ENCODE measurements around the gene MCTP1. TPM values are rescaled to one million over a fixed set of nuclear protein-coding genes. Genes with fewer than 3 reads are reported as not detected.

MCTP1 gene
- polyA plus RNA-seq, 3 donors: 34.4 to 72.9 (median 55.5) TPM

DNA sequence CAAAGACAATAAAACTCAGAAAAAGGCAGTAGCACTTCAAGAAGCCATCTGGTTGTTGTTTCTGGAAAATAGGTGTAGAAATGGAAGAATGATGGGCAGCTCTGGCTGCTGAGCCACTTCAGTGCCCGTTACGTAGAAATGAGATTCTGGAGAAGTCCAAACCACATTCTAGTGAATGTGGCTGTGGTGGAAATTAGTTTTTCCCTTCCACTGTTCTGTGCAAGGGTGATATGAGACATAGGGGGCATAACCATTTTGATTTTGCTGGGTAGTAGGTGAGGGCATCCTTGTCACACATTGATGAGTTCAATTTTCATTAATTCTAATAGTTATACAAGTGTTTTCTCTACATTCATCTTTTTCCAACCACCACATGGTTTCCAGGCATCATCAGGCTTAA lies 275.1 kb downstream of the MCTP1 start:
- Histone ChIP-seq H4K20me1 (ENCODE audit: insufficient read depth, low read length) (peaks cover 70% of the 10 kb centered on the region), H2AFZ (ENCODE audit: insufficient read depth, low read depth, low read length, poor library complexity, severe bottlenecking) (no peak overlapping the region), H3K4me2 (replicated peaks; ENCODE audit: extremely low read depth, low read length, poor library complexity, severe bottlenecking) (no peak overlapping the region), H3K27ac (ENCODE audit: low read depth in 1 of 2, low read length in 2 of 2) (no peak overlapping the region), H3K4me3 (replicated peaks in 1 of 3; ENCODE audit: low read depth in 2 of 3, low read length in 3 of 3) (no peak overlapping the region), H3K27me3 (ENCODE audit: control insufficient read depth in 2 of 2, insufficient read depth in 2 of 2, low read length in 2 of 2) (no peaks in the 10 kb centered on the region), H3K79me2 (ENCODE audit: insufficient read depth, low read length) (peaks cover 41% of the 10 kb centered on the region), H3K4me1 (ENCODE audit: control insufficient read depth in 1 of 2, insufficient read depth in 2 of 2, low read length in 2 of 2) (no peaks in the 10 kb centered on the region), H3K36me3 (replicated peaks in 1 of 2; ENCODE audit: control insufficient read depth in 1 of 2, insufficient read depth in 2 of 2, low read length in 2 of 2) (peaks cover 19 to 76% of the 10 kb centered on the region in 2 donors), H3K9me3 (replicated peaks in 1 of 2; ENCODE audit: control insufficient read depth in 1 of 2, insufficient read depth in 1 of 2, low read length in 2 of 2) (peaks cover 9 to 21% of the 10 kb centered on the region in 2 donors), H3K9ac (ENCODE audit: insufficient read depth, low read length, poor library complexity, severe bottlenecking) (no peak overlapping the region)
- Mint-ChIP-seq H3K36me3 (peaks cover 67 to 69% of the 10 kb centered on the region in 2 donors), H3K4me3 (no peak overlapping the region), H3K4me1 (peaks cover 10% of the 10 kb centered on the region), H3K27me3 (ENCODE audit: low read depth in 3 of 3) (peaks cover 0 to 1% (median 0%) of the 10 kb centered on the region in 3 donors), H3K9me3 (peaks cover 17 to 28% (median 21%) of the 10 kb centered on the region in 7 donors), H3K27ac (no peak overlapping the region)
- WGBS (ENCODE audit: insufficient coverage): 94% methylated on average over 2 of the region's 2 CpGs
- intact Hi-C loops (cut with micrococcal nuclease): no loop called here
- no peak for DNase-seq
- TF ChIP-seq CTCF (IDR thresholded peaks at IDR 0.05): no peak

DNA sequence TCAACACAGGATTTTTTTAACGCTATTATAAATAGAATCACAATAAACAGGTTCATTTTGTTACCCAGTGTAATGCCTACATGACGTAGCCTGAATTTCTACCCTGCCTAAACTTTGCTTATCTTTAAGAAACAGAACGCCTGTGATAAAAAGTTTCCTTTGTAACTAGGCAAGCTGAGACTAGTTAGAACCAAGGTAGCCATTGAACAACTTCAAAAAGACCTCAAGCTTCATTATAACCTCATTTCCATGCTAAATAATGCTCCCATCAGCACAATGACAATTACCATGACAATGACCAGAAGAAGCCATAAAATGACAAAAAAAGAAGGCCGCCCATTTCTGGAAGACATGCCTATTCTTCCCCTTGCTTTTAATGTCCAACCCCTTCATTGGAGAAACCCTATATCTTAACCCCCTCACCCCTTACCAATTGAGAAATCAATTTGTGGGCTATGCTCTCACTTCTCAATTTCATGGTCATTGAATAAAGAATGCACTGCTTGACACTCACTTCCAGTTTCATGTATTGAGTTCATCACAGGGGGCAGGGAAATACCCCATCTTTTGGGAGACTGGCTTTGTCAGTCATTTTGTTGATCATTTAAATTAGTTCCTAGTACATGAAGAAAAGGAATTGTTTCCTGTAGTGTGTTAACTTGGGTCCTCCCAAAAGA lies 276.8 kb downstream of the MCTP1 start:
- Histone ChIP-seq H3K79me2 (ENCODE audit: insufficient read depth, low read length) (peaks cover 45% of the 10 kb centered on the region), H3K4me1 (ENCODE audit: control insufficient read depth in 1 of 2, insufficient read depth in 2 of 2, low read length in 2 of 2) (no peaks in the 10 kb centered on the region), H4K20me1 (ENCODE audit: insufficient read depth, low read length) (peaks cover 61% of the 10 kb centered on the region), H3K4me3 (replicated peaks in 1 of 3; ENCODE audit: low read depth in 2 of 3, low read length in 3 of 3) (no peak overlapping the region), H3K36me3 (replicated peaks in 1 of 2; ENCODE audit: control insufficient read depth in 1 of 2, insufficient read depth in 2 of 2, low read length in 2 of 2) (peaks cover 19 to 76% of the 10 kb centered on the region in 2 donors), H3K27me3 (ENCODE audit: control insufficient read depth in 2 of 2, insufficient read depth in 2 of 2, low read length in 2 of 2) (no peaks in the 10 kb centered on the region), H3K4me2 (replicated peaks; ENCODE audit: extremely low read depth, low read length, poor library complexity, severe bottlenecking) (no peak overlapping the region), H2AFZ (ENCODE audit: insufficient read depth, low read depth, low read length, poor library complexity, severe bottlenecking) (no peak overlapping the region), H3K27ac (ENCODE audit: low read depth in 1 of 2, low read length in 2 of 2) (no peak overlapping the region), H3K9ac (ENCODE audit: insufficient read depth, low read length, poor library complexity, severe bottlenecking) (no peak overlapping the region), H3K9me3 (replicated peaks in 1 of 2; ENCODE audit: control insufficient read depth in 1 of 2, insufficient read depth in 1 of 2, low read length in 2 of 2) (peaks cover 19 to 39% of the 10 kb centered on the region in 2 donors)
- DNase-seq: peak in 1 of 3 donors; percentile 51
- H3K27ac Mint-ChIP-seq: no peak overlapping the region
- peaks cover 67 to 68% of the 10 kb centered on the region in 2 donors for H3K36me3 Mint-ChIP-seq
- H3K4me3 Mint-ChIP-seq: no peak overlapping the region
- 100% methylated on average over 3 of the region's 4 CpGs for WGBS (ENCODE audit: insufficient coverage)
- H3K4me1 Mint-ChIP-seq: peaks cover 10% of the 10 kb centered on the region
- peaks cover 29 to 36% (median 33%) of the 10 kb centered on the region in 7 donors for H3K9me3 Mint-ChIP-seq
- TF ChIP-seq CTCF (IDR thresholded peaks at IDR 0.05): no peak
- peaks cover 0 to 1% (median 0%) of the 10 kb centered on the region in 3 donors for H3K27me3 Mint-ChIP-seq (ENCODE audit: low read depth in 3 of 3)
- intact Hi-C loops (cut with micrococcal nuclease): no loop called here
